Measurements from ENCODE around the gene IDH3G.

DNA sequence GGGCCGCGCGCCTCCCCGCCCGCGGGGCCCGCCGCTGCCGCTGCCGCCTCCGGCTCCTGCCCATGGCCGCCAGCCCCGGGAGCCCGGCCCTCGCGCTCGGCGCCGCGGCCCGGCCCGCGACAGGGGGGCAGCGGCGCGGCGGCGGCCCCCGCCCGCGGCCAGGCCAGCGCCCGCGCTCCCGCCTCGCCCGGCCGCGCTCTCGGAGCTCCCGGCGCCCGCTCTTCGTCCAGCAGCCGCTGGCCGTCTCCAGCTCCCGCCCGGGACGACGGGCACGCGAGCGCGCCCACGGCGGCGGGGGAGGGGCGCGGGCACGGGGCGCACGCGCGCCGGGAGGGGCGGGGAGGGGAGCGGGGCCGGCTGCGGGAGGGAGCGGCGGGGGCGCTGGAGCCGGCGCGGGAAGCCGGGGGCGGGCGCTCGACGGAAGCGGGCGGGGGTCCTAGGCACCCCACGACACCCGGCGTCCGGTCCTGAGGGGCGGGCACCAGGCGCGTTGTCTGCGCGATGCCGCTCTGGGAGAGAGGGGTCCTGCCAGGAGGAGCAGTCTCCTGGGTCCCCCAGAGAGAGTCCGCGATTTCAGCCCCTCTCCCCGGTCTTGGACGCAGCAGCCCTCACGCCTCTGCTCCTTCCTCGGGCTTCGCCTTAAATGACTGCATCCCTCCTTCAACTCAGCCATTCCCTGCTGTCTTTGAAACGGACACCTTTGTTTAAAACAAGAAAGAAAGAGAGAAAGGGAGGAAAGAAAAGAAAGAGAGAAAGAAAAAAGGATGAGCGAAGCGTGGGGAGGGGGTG, 36.7 kb upstream of the IDH3G start:
- TF ChIP-seq CTCF (conservative IDR thresholded peaks at IDR 0.05; ENCODE audit: low read depth in 2 of 2) (no peak), JUNB (IDR thresholded peaks at IDR 0.05; ENCODE audit: unreplicated experiment) (no peak), EZH2 (IDR thresholded peaks at IDR 0.05; ENCODE audit: low read depth, unreplicated experiment) (no peak), EZH2phosphoT487 (IDR thresholded peaks at IDR 0.05; ENCODE audit: unreplicated experiment) (no peak), POLR2AphosphoS5 (IDR thresholded peaks at IDR 0.05; ENCODE audit: low read depth) (no peak), CREB1 (CRISPR knock-in tag; IDR thresholded peaks at IDR 0.05; ENCODE audit: low read depth) (no peak), REST (IDR thresholded peaks at IDR 0.05; ENCODE audit: unreplicated experiment) (no peak), ZNF331 (CRISPR knock-in tag; IDR thresholded peaks at IDR 0.05; ENCODE audit: low read depth) (no peak)
